ENCODE data around the gene SEMA5A.

Gene SEMA5A

DNA sequence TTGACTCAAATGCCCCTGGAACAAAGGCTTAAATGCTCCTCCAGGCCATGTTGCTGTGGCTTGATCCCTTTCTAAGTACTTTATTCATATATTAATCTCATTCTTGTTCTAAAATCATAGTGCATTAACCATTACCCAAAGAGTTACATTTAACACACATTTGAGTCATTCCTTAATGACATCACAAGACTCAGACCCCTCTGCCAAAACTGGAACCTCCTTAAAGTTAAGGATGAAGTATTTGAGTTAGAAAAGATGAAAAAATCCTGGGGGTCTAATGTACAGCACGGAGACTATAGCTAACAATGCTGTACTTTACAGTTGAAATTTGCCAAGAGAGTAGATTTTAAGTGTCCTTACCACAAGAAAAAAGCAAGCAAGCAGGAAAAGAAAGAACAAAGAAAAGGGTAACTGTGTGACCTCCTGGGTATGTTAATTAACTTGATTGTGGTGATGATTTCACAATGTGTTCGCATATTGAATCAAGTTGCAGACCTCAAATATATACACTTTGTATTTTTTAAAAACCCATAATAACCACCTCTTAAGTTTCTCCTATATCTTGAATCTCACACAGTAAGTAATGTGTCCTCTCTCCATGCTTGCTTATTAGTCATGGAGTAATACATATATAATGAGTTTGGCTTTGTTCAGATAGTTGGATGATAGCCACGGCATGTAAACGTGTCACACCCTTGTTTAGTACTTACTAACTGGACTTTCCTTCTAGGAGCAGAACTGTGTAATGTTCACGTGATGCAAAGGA, 376.9 kb downstream of the SEMA5A start:
- ATAC-seq: no peak
- DNase-seq: no peak

DNA sequence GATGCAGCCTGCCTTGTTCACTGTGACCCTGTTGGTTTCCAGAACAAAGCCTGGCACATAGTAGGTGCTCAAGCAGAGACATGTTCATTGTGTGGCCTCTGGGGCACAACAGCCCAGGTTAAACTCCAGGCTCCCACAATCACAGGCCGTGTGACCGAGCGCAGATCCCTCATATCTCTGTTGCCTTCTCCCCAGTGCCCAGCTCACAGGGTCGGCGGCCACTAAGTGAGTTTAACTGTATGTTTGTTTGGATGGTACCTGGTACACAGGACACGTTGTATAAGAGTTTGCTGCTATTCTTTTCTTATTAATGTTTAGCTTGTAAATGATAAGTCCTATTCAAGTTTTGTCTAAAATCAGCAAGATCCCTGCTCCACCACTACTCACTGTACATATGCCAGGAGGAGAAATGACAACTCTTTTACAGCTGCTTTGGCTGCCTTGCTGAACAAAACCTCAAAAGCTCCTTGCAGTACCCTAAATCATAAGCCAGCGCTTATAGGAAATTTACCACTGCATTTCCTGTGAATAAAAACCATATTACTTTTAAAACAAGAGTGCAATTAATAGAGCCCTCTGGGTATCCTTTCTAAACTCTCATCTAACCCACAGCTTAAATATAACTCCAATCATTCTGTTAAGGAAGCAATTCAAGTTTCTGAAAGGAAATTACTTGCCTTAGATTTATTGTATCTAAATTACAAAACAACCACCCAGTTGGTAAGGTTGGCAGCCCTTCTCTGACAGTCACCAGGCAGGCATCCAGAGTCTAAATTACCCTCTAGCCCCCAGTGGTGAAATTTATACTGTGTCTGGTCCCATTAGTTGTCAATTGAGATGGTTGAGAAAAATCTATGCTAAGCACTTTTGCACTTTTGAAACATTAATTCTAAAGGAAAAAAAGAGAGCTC, 379.4 kb downstream of the SEMA5A start:
- ATAC-seq (no peak), DNase-seq (no peak)

- ATAC-seq: no peak
- DNase-seq: no peak
These were observed 380.3 kb downstream of the SEMA5A start for GRCh38 chr5:9165546-9165945.

- ATAC-seq: no peak
- DNase-seq: no peak
These were observed 385.1 kb downstream of the SEMA5A start for GRCh38 chr5:9160747-9161146.

- DNase-seq: no peak
- ATAC-seq: no peak
These were observed 388.1 kb downstream of the SEMA5A start for GRCh38 chr5:9157811-9158210.

- no peak for DNase-seq
- no peak for ATAC-seq
These were observed 388.9 kb downstream of the SEMA5A start for GRCh38 chr5:9157020-9157419.

DNA sequence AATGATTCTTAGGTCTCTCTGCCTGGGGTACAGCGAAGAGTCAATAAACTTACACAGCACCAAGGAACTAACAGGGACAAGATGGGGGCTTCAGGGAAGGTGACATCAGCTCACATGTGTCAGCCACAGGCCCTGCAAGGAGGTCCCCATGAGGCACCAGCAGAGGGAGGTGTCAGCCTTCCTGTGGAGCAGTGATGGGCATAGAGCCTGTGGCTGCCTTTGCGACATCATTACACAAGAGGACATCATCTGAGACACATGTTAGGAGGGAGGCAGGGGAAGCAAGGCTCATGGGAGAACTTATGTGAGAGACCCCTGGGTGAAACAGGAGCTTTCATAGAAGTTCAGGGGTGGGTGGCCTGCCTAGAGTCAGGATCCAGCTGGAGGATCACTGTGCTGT, 389.6 kb downstream of the SEMA5A start:
- ATAC-seq (no peak), DNase-seq (no peak)

DNA sequence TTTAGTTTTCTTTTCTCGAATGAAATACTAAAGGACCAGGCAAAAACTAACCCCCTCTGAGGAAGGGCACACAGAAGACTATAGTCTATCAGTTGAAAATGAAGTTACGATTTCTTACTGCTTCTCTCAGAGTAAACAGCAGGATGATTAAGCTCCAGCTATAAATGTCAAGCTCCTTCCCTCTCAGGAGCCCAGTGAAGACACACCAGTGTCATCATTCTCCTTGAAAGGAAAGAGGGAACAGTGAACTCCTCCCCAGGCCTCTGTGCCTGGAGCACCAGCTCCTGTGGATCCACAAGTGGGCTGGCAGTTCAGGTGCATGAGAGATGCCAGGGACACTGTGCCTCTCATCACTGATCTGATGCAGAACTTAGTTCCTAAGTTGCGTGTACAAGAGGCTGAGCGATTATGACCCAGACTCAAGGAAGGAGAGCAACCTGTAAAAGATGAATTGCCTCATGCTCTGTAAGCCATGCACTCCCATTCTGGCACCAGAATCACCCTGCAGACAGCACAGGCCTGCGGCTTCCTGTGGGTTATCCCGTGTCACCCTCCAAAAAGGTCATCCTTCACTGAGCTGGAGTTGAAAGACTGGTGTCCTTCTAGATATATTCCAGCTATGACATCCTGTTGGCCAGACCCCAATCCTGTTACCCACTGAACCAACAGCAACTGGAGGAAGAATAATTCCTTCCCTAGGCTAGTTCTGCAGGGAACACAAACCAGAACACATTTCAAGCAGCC, 394.0 kb downstream of the SEMA5A start:
- DNase-seq: no peak

GRCh38 chr5:9149988-9150387, 395.9 kb downstream of the SEMA5A start:
- no peak for ATAC-seq

More for the DNA sequence above, 394.0 kb downstream of the SEMA5A start:
- no peak for ATAC-seq

GRCh38 chr5:9148242-9148641, 397.6 kb downstream of the SEMA5A start:
- no peak for ATAC-seq
- DNase-seq: no peak

More at GRCh38 chr5:9149988-9150387, 395.9 kb downstream of the SEMA5A start:
- DNase-seq: no peak

DNA sequence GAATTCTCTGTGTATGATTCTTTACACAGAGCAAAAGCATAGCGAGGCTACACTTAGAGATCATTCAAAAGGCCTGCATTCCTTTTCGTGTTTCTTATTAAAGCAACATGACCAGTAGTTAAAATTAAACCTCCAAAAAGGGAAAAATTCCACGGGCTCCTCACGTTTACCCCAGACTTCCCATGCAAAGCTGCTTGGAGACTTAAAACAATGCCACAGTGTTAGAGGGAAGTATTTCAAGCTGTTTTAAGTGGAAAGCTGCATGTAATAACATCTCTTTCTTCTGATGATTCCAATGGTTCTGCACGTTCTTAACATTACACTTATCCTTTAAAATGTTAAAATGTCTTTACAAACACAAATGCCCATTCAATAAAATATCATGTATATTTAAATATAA, 405.2 kb downstream of the SEMA5A start:
- ATAC-seq (no peak), DNase-seq (no peak)

DNA sequence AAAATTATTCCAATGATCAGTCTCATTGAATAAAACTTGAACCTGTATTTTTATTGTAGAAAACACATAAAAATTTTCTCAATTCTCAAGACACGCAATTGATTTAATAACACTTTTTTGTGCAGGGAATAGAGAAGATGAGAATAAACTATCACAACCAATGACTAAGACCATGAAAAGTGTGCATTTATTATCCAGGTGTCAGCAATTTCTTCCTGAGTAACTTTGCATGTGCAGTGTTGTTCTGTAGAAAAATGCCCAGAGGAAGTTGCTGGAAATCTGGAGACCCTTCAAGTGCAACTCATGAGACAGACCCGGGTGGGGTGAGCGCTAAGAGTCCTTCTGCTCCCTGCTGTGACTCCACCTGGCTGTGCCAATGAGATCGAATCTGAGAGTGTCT, 405.7 kb downstream of the SEMA5A start:
- DNase-seq: no peak
- no peak for ATAC-seq

DNA sequence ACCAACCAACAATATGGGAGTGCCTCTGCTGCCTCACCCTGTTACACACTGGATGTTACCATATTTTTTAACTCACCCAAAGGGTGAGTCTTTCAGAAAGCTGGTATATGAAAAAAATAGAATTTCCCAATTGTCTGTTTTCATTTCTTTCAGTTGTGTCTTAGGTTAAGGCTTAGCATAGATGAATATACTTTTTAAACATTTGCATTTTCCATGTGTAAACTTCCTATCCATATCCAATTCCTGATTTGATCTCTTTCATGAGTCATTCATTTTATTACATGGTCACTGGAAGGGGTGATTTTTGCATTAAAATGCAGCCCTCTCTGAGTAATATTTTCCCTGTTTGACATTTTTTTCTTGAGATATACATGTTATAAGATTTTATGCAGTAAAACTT, 406.5 kb downstream of the SEMA5A start:
- no peak for ATAC-seq
- DNase-seq: no peak

GRCh38 chr5:9128136-9128535, 417.7 kb downstream of the SEMA5A start:
- no peak for DNase-seq
- ATAC-seq: no peak

- no peak for ATAC-seq
- no peak for DNase-seq
These were observed 419.4 kb downstream of the SEMA5A start for GRCh38 chr5:9126490-9126889.

GRCh38 chr5:9125852-9126251, 420.0 kb downstream of the SEMA5A start:
- ATAC-seq: no peak
- no peak for DNase-seq

- DNase-seq: no peak
- no peak for ATAC-seq
These were observed 421.0 kb downstream of the SEMA5A start for GRCh38 chr5:9124838-9125237.

DNA sequence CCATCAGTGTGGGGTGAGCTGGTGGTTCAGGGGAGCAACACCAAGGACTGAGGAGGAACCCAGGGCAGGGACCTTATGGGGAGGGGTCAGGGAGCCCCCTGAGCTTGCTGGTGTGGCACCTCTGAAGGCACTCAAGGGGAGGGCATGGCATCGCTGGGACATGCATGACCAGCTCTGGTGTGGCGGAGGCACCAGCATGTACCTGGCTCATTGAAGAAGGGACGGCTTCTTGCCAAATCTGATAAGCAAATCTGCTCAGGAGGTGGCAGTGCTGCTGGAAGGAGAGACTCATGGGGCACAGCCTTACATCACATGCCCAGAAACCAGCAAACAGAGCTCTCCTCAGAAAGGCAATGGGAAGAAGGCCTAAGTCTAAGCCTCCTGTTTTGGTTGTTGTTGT, 421.8 kb downstream of the SEMA5A start:
- ATAC-seq (no peak), DNase-seq (no peak)

- no peak for ATAC-seq
- DNase-seq: no peak
These were observed 423.3 kb downstream of the SEMA5A start for GRCh38 chr5:9122528-9122927.

- DNase-seq (no peak), ATAC-seq (no peak)
These were observed 424.3 kb downstream of the SEMA5A start for GRCh38 chr5:9121597-9121996.

DNA sequence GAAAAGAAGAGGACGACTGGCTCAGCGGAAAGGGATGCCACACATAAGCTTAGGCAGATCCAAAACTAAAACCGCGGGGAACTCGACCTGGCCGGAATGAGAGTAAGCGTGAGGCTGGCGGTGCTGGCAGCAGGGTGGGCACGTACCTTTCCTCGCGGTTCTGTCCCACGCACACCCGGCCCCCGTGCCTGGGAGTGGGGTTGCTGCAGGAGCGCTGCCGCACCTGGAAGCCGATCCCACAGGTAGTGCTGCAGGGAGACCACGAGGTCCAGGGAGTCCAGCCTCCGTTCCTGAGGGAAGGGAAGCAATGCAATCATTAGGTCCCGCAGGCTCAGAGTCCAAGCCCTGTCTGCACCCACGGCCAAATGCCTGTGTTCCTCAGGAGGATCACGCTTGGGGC, 427.0 kb downstream of the SEMA5A start:
- no peak for ATAC-seq
- no peak for DNase-seq

DNA sequence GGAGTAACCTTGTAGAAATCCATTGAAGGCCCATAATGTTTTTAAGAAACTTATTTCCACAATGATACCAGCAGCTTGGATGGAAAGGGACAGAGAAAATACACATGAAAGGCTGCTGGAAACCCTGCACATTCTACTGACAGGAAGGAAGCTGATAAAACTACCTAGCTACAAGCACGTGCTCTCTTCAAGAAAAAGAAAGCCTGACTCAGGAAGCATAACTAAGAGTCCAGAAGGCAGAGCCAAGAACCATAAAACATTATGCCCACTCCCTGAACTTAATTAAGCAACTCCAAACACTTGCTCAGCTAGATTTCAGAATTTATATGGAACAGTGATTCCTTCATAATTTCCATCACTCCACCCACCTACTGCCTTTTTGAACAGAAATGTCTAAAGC, 430.8 kb downstream of the SEMA5A start:
- DNase-seq: no peak

More for the DNA sequence above, 430.8 kb downstream of the SEMA5A start:
- no peak for ATAC-seq
